GM19025 (cell line): ENCODE data around the gene SP4.
"Not testable (repeated sequence)": the region's sequence is repeated elsewhere in the genome, so short reads cannot be mapped to it uniquely, and the experiment has no call there.

Experiments used
- ATAC-seq: cut with Tn5 transposase; IDR thresholded peaks from one replicate; pipeline ENCODE4 v1.9.1; 2021; ENCODE audit warnings: mild to moderate bottlenecking, low read depth, moderate library complexity; ENCODE audit not compliant: unreplicated experiment

SP4 gene

DNA sequence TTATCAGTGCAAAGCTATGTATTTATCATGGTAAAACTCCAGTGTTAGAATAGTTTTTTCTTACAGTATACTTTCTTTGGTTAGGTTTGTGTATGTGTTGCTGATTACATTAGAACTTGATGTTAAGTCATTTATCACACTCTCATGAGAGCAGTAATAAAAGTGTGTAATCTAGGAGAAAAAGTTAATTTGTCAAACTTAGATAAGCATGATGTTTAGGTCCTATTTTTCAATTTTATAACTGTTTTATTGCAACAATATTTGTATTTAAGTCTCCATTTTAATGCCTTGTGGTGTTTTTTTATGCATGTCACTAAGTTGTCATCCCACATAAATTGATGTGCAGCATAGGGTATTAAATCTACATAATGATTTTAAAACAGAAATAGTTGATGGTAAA lies 86.2 kb downstream of the SP4 start:
- ATAC-seq = no peak

DNA sequence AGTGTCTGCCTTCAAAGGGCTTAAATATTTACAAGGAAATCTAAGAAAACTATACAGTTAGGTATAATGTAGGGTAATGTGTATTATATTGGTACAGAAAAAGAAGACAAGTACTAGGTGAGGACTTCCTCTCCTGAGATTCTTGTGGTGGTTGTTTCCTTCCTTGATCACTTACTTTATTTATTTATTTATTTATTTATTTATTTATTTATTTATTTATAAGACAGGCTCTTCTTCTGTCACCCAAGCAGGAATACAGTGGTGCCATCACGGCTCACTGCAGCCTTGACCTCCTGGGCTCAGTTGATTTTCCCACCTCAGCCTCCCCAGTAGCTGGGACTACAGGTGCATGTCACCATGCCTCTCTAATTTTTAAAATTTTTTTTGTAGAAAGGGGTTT lies 96.8 kb downstream of the SP4 start:
- ATAC-seq = no peak

DNA sequence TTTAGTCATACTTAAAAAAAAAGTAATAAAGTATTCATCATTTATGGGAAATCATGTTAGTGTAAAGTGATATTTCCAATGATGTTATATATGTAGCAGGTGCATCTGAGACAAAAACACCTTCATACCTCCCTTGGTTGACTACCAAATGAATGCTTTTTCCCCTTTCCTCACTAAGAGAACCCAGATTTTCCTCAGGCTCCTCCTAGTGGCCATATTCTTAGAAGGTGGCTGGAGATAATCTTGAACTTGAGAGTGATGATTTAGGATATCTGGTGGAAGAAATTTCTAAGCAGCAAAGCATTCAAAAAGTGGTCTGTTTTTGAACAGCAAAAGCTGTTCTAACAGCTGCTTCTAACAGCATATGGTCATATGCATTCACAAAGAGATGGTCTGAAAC lies 98.1 kb downstream of the SP4 start:
- ATAC-seq = no peak

DNA sequence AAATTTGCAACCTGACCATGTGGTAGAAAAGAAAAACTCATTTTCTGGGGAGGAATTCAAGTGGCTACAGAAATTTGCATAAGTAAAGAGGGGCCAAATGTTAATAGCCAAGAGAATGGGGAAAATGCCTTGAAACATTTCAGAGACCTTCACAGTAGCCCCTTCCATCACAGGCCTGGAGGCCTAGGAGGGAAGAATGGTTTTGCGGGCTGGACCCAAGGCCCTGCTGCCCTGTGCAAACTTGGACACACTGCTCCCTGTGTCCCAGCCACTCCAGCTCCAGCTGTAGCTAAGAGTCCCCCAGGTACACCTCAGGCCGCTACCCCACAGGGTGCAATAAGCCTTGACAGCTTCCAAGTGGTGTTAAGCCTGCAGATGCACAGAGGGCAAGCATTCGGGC lies 98.6 kb downstream of the SP4 start:
- ATAC-seq = no peak

GRCh38 chr7:21532485-21532884 lies 104.6 kb downstream of the SP4 start:
- not testable (repeated sequence) for ATAC-seq

GRCh38 chr7:21533646-21534045 lies 105.8 kb downstream of the SP4 start:
- ATAC-seq = not testable (repeated sequence)

DNA sequence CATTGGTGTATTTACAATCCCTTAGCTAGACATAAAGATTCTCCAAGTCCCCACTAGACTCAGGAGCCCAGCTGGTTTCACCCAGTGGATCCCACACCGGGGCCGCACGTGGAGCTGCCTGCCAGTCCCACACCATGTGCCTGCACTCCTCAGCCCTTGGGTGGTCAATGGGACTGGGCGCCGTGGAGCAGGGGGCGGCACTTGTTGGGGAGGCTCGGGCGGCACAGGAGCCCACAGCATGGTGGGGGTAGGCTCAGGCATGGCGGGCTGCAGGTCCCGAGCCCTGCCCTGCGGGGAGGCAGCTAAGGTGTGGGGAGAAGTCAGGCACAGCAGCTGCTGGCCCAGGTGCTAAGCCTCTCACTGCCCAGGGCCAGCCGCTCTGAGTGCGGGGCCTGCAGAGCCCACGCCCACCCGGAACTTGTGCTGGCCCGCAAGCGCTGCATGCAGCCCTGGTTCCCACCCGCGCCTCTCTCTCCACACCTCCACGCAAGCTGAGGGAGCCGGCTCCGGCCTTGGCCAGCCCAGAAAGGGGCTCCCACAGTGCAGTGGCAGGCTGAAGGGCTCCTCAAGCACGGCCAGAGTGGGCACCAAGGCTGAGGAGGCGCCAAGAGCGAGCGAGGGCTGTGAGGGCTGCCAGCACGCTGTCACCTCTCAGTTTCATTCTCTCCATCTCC lies 108.7 kb downstream of the SP4 start:
- ATAC-seq = not testable (repeated sequence)

DNA sequence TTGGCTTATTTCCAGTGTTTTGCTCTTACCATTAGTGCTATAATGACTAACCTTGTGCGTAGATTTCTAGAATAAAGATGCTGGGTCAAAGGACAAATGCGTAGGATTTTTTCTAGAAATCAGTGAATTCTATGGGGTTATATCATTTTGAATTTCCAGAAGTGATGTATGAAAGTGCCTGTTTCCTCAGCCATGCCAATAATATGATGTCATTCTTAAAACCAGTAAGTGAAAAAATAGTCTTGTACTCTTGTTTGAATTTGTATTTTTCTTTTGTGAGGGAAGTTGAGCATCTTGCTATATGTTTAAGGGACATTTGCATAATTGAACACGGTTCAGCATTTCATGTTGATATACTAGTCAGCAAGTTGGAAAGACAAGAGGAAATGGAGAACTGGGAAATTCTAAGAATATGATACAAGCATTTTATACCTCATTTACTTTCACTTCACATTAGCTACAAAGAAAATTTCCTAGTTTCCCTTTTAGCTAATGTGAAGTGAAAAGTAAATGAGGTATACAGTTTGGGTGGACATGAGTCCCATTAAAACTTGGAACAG lies 111.1 kb downstream of the SP4 start:
- no peak for ATAC-seq

DNA sequence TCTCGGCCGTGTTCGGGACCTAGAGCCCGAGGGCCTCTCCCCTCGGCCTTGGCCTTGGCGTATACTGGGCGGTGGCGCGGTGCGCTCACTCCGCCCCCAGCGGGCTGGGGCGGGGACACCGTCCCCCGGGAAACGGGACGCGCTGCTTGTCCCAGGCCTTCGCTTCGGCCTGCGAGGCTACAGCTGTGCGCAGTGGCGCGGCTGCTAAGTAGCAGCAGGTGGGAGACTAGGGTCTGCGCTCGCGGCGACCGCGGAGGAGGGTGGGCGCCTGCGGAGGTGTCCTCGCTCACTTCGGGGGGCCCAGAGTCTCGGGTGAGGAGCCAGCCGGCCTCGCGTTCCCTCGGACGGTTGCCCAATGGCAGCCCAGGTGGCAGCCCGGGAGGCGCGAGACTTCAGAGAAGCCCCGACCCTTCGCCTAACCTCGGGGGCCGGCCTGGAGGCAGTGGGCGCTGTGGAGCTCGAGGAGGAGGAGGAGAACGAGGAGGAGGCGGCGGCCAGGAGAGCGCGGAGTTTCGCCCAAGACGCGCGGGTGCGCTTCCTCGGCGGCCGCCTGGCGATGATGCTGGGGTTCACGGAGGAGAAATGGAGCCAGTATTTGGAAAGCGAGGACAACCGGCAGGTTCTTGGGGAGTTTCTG lies 115.1 kb downstream of the SP4 start, which contains the start of gene DNAH11:
DNAH11 (plus strand) TSS at position 149 of the 637 bp plus-strand sequence; CDS start at position 356, 207 bp downstream.
- ATAC-seq = peak; percentile 69

- no peak for ATAC-seq
Measured at GRCh38 chr7:21543528-21544302, 115.8 kb downstream of the SP4 start.

GRCh38 chr7:21544303-21544656 lies 116.4 kb downstream of the SP4 start:
- no peak for ATAC-seq

- no peak for ATAC-seq
Measured at GRCh38 chr7:21544715-21545114, 116.8 kb downstream of the SP4 start.

DNA sequence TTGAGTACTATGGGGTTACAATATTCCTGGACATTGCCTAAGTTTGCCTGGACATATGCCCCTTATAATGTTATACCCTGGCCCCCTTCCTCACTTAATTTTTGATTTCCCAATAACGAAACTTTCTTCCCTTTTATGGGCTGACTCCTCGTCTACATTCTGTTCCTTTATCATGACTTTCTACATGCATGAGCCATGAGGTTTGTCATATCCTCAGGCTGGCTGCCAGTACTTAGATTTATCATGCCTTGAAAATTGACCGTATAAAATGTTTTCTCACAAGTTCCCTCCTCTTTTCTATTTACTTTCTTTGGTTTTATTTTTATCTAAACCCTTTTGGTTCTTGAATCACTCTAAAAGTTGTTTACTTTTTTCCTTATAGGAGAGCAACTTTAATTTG lies 119.6 kb downstream of the SP4 start:
- ATAC-seq = no peak

GRCh38 chr7:21548491-21548890 lies 120.6 kb downstream of the SP4 start:
- ATAC-seq = no peak

- ATAC-seq = no peak
Measured at GRCh38 chr7:21550076-21550475, 122.2 kb downstream of the SP4 start.

DNA sequence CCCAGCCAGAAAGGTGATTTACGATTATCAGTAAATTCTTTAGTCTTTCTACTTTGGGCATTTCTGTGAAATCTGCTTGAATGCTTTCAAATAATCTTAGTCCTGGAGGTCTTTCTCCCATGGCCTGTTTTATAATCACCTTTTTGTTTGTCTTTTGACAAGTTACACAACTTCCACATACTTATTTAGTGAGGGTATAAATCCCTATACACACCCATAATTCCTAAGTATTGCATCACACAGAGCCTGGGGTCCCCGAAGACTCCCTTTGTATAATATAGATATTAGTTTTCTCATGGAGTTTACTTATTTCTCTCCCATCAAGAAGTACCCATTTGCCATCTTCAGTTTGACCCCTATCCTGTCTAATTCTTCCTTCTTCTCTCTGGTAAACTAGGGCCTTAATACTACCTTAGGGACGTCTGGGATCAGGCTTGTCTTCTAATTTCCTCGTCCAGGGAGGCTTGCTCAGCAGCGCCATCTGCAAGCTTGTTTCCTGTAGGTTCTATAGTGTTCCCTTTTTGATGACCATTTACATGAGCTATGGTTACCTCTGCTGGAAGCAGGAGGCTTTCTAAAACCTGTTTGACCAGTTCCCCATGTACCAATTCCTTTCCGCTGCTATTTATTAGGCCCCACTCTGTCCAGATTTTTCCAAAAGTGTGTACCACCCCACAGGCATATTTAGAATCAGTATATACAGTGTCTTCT lies 123.1 kb downstream of the SP4 start:
- no peak for ATAC-seq

GRCh38 chr7:21562385-21562784 lies 134.5 kb downstream of the SP4 start:
- no peak for ATAC-seq
